Stomach (tissue), 4 donors: ENCODE measurements around the gene HSPA5.

Source experiments
- EP300 ChIP-seq: sonication (generic); formaldehyde crosslinking; IDR thresholded peaks from one replicate; pipeline ENCODE4 v1.6.1; 2017; ENCODE audit warnings: antibody characterized with exemption
- POLR2A ChIP-seq, 4 donors: fragments of 450-650 bp; IDR thresholded peaks; one replicate each; pipeline ENCODE4 v1.6.1; 2016; ENCODE audit warnings: antibody characterized with exemption in 4 of 4, control low read depth in 2 of 4, mild to moderate bottlenecking in 1 of 4, moderate library complexity in 1 of 4
- POLR2AphosphoS5 ChIP-seq, 3 donors: sonication (generic); formaldehyde crosslinking; IDR thresholded peaks; one replicate each; pipeline ENCODE4 v1.6.1; 2016; ENCODE audit warnings: antibody characterized with exemption in 3 of 3
- TF ChIP-seq, protein P1 (sequence below), 7 experiments: fragments of 450-650 bp in 4 of 7; fragments of 200-600 bp in 3 of 7; sonication (generic) in 3 of 7; IDR thresholded peaks; one replicate each; pipeline ENCODE4 v1.5.1; 2016 to 2019; ENCODE audit warnings: antibody characterized with exemption in 7 of 7, control low read depth in 2 of 7, mild to moderate bottlenecking in 1 of 7

DNA sequence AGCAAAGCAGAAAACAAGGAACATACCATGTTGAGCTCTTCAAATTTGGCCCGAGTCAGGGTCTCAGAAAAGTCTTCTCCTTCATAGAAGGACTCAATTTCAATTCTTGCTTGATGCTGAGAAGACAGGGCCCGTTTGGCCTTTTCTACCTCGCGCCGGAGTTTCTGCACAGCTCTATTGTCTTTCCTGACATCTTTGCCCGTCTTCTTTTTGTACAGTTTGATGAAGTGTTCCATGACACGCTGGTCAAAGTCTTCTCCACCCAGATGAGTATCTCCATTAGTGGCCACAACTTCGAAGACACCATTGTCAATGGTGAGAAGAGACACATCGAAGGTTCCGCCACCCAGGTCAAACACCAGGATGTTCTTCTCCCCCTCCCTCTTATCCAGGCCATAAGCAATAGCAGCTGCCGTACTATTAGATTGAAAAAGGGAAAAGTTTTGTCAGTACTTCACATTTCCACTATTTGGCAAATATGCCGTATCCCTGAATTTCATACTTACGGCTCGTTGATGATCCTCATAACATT, 2.2 kb downstream of the HSPA5 start:
- no peak for TF ChIP-seq POLR2A (IDR thresholded peaks at IDR 0.05)
- TF ChIP-seq, protein P1, sequence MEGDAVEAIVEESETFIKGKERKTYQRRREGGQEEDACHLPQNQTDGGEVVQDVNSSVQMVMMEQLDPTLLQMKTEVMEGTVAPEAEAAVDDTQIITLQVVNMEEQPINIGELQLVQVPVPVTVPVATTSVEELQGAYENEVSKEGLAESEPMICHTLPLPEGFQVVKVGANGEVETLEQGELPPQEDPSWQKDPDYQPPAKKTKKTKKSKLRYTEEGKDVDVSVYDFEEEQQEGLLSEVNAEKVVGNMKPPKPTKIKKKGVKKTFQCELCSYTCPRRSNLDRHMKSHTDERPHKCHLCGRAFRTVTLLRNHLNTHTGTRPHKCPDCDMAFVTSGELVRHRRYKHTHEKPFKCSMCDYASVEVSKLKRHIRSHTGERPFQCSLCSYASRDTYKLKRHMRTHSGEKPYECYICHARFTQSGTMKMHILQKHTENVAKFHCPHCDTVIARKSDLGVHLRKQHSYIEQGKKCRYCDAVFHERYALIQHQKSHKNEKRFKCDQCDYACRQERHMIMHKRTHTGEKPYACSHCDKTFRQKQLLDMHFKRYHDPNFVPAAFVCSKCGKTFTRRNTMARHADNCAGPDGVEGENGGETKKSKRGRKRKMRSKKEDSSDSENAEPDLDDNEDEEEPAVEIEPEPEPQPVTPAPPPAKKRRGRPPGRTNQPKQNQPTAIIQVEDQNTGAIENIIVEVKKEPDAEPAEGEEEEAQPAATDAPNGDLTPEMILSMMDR (IDR thresholded peaks at IDR 0.05), result no peak
- TF ChIP-seq EP300, result no peak
- no peak for TF ChIP-seq POLR2AphosphoS5 (IDR thresholded peaks at IDR 0.05)
